WTC11 (cell line): Measurements from ENCODE around the gene C14orf93. TPM values are rescaled to one million over a fixed set of nuclear protein-coding genes. Genes with fewer than 3 reads are reported as not detected.

Experiments used
- ATAC-seq: fragments of 200-7000 bp; cut with Tn5 transposase; 2 replicates; pipeline ENCODE4 v1.10.0; 2021; ENCODE audit warnings: mild to moderate bottlenecking, moderate library complexity
- CTCF ChIA-PET: fragments of 300-600 bp; sonication (Branson Sonifier 250); formaldehyde crosslinking; loops from one replicate; lab custom pipeline; 2021; ENCODE audit warnings: antibody characterized with exemption; lab: Charles Lee
- POLR2A ChIA-PET: fragments of 350-600 bp; sonication (Branson Sonifier 250); formaldehyde crosslinking; loops from one replicate; lab custom pipeline; 2021; ENCODE audit warnings: antibody characterized with exemption; lab: Charles Lee
- DNase-seq: peaks from one replicate; pipeline ENCODE4 v3.0.0; 2021; ENCODE audit warnings: low spot score
- H3K27ac Mint-ChIP-seq: 2 replicates; pipeline ENCODE4 v1.8.0; 2021; ENCODE audit warnings: mixed read lengths
- H3K27me3 Mint-ChIP-seq: 2 replicates; pipeline ENCODE4 v1.8.0; 2021; ENCODE audit warnings: low read depth, mild to moderate bottlenecking, moderate library complexity, mixed read lengths
- H3K36me3 Mint-ChIP-seq: 2 replicates; pipeline ENCODE4 v1.8.0; 2021; ENCODE audit warnings: mixed read lengths
- H3K4me1 Mint-ChIP-seq: 2 replicates; pipeline ENCODE4 v1.8.0; 2022; ENCODE audit warnings: mixed read lengths
- H3K4me3 Mint-ChIP-seq: 2 replicates; pipeline ENCODE4 v1.8.0; 2021; ENCODE audit warnings: mild to moderate bottlenecking, moderate library complexity, mixed read lengths
- H3K9me3 Mint-ChIP-seq: 2 replicates; pipeline ENCODE4 v1.8.0; 2021; ENCODE audit warnings: mixed read lengths
- ARID4B ChIP-seq: sonication (generic); formaldehyde crosslinking; IDR thresholded peaks from 2 replicates; pipeline ENCODE4 v1.8.0; 2023; ENCODE audit warnings: missing genetic modification reagents, mild to moderate bottlenecking, borderline replicate concordance
- ATF1 ChIP-seq: sonication (generic); formaldehyde crosslinking; IDR thresholded peaks from 2 replicates; pipeline ENCODE4 v1.8.1; 2023; ENCODE audit warnings: mild to moderate bottlenecking, moderate library complexity, missing genetic modification reagents
- FOXP1 ChIP-seq: sonication (generic); formaldehyde crosslinking; IDR thresholded peaks from 2 replicates; pipeline ENCODE4 v1.8.0; 2022; ENCODE audit warnings: missing genetic modification reagents, mild to moderate bottlenecking, moderate library complexity, borderline replicate concordance
- FOXP4 ChIP-seq: sonication (generic); formaldehyde crosslinking; IDR thresholded peaks from 2 replicates; pipeline ENCODE4 v1.8.0; 2022; ENCODE audit warnings: mild to moderate bottlenecking, missing genetic modification reagents
- HMGXB4 ChIP-seq: sonication (generic); formaldehyde crosslinking; IDR thresholded peaks from 2 replicates; pipeline ENCODE4 v1.8.1; 2023; ENCODE audit warnings: mild to moderate bottlenecking, moderate library complexity, missing genetic modification reagents
- NR2C2 ChIP-seq: sonication (generic); formaldehyde crosslinking; IDR thresholded peaks from 2 replicates; pipeline ENCODE4 v1.8.0; 2022; ENCODE audit warnings: mild to moderate bottlenecking, missing genetic modification reagents
- PRDM15 ChIP-seq: sonication (generic); formaldehyde crosslinking; IDR thresholded peaks from 2 replicates; pipeline ENCODE4 v1.8.0; 2022; ENCODE audit warnings: missing genetic modification reagents
- ZBTB21 ChIP-seq: sonication (generic); formaldehyde crosslinking; IDR thresholded peaks from 2 replicates; pipeline ENCODE4 v1.8.1; 2023; ENCODE audit warnings: mild to moderate bottlenecking, missing genetic modification reagents, borderline replicate concordance
- ZNF121 ChIP-seq: sonication (generic); formaldehyde crosslinking; IDR thresholded peaks from 2 replicates; pipeline ENCODE4 v1.8.0; 2023; ENCODE audit warnings: missing genetic modification reagents
- ZNF317 ChIP-seq: sonication (generic); formaldehyde crosslinking; IDR thresholded peaks from 2 replicates; pipeline ENCODE4 v1.8.1; 2023; ENCODE audit warnings: low read depth, mild to moderate bottlenecking, moderate library complexity, missing genetic modification reagents, borderline replicate concordance
- ZNF425 ChIP-seq: fragments of 250-450 bp; sonication (Bioruptor Pico); conservative IDR thresholded peaks from 2 replicates; pipeline ENCODE4 v1.9.0; 2021; ENCODE audit warnings: mild to moderate bottlenecking
- ZNF532 ChIP-seq: fragments of 250-450 bp; sonication (Bioruptor Pico); IDR thresholded peaks from 2 replicates; pipeline ENCODE4 v1.9.0; 2021; ENCODE audit warnings: mild to moderate bottlenecking, borderline replicate concordance
- total RNA-seq: library from RNA; stranded (reverse); gene quantifications from 3 replicates; pipeline ENCODE4 v1.2.3, GENCODE V29; 2021

The C14orf93 gene
- total RNA-seq, 1 experiment from 2014 or later, result 8.1 TPM

GRCh38 chr14:23028799-23029198 lies 18.9 kb upstream of the C14orf93 start:
- H3K36me3 Mint-ChIP-seq, result peaks cover 69% of the 10 kb centered on the region
- H3K9me3 Mint-ChIP-seq, result no peaks in the 10 kb centered on the region
- H3K27ac Mint-ChIP-seq, result no peak overlapping the region; the same call in 1 of the 2 replicates
- ChIA-PET CTCF (interaction anchor here (0.6 to 0.9 kb wide), 2 partner anchors 40 to 43 kb away, joined by 3 to 4 read pairs; no protein-coding TSS in a partner anchor), POLR2A (no interaction called here)
- H3K27me3 Mint-ChIP-seq, result no peaks in the 10 kb centered on the region
- ATAC-seq (no peak), DNase-seq (no peak)
- TF ChIP-seq ZNF425 (no peak), ATF1 (CRISPR knock-in tag) (no peak), HMGXB4 (CRISPR knock-in tag) (no peak), NR2C2 (CRISPR knock-in tag) (no peak), ZNF317 (CRISPR knock-in tag) (no peak)
- H3K4me3 Mint-ChIP-seq, result no peak overlapping the region
- peaks cover 22% of the 10 kb centered on the region for H3K4me1 Mint-ChIP-seq

GRCh38 chr14:23025151-23025814 lies 15.3 kb upstream of the C14orf93 start:
- CTCF ChIA-PET, result interaction anchor here (0.8 to 3.9 kb wide), 5 partner anchors 17 to 39 kb away, joined by 3 to 24 read pairs (median 9); partner anchors contain the start of gene PSMB11
- Mint-ChIP-seq H3K27me3 (no peaks in the 10 kb centered on the region), H3K27ac (peak overlapping the region; percentile 78), H3K36me3 (peaks cover 37% of the 10 kb centered on the region), H3K4me3 (no peak overlapping the region), H3K9me3 (no peaks in the 10 kb centered on the region), H3K4me1 (peaks cover 19% of the 10 kb centered on the region)
- TF ChIP-seq FOXP4 (CRISPR knock-in tag) (no peak), PRDM15 (CRISPR knock-in tag) (no peak), FOXP1 (CRISPR knock-in tag) (no peak), ARID4B (CRISPR knock-in tag) (no peak), ZNF532 (no peak), ZNF121 (CRISPR knock-in tag) (no peak), ZBTB21 (CRISPR knock-in tag) (no peak)
- POLR2A ChIA-PET, result no interaction called here
- ATAC-seq (no peak), DNase-seq (no peak)
